SHP77 (cell line): ENCODE results near the gene MEF2C.
"Not testable (repeated sequence)": the region's sequence is repeated elsewhere in the genome, so short reads cannot be mapped to it uniquely, and the experiment has no call there.

Source experiments
- DNase-seq, 2 experiments: peaks; one replicate each; lab custom pipeline; 2025; lab: John Stamatoyannopoulos, UW

MEF2C gene

DNA sequence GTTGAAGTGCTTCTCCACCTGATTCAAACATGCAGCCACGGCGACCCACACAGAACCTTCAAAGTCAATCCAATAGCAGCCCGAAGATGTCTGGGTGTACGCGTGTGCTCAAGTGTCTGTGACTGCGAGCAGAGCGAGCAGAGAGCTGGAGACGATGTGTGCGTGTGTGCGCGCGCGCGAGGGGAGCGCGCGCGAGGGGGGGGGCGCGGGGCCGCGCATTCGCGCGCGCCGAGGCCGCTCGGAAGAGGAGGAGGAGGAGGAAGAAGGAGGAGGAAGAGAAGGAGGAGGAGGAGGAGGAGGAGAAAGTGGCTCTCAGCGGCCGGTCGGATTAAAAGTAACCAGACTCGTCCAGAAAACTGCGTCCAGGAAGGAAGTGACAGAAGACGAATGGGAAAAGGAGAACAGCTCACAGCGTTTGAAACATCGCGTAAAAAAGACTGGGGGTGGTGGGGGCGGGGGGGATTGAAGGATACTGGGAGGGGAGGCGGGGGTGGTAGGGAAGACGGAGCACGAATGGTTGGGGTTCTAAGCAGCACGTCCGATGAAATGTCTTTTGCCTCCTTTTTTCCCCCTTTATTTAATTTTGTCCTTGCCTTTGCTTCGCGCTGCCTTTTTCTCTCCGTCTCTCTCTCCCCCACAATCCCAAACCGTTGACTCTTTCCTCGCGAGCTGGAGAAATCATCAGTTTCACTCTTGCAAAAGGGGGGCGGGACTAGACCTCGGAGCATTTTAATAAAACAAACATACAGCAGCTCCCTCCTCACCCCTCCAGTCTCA lies at the start of gene MEF2C:
Gene MEF2C (minus strand): TSS at position 126 of the 777 bp plus-strand sequence. CDS start 59,396 bp downstream, outside the sequence.
- DNase-seq = peak; percentile 67 to 69

DNA sequence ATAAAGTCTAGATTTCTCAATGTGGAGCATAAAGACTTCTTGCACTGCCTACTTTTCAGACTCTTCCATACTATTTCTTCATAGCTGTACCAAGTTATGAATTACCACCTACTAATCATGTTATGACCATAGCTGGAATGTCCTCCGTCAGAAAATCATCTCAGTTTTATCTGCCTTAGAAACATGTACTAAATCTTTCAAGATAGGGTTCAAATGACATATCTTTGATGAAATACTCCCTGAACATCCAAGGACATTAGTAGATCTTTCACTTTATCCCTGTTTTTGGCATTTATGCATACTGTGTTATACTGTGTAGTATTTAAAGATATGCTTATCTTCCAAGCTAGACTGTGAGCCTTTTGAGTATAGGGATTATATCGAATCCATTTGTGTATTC lies 49.6 kb upstream of the MEF2C start:
- DNase-seq = no peak

DNA sequence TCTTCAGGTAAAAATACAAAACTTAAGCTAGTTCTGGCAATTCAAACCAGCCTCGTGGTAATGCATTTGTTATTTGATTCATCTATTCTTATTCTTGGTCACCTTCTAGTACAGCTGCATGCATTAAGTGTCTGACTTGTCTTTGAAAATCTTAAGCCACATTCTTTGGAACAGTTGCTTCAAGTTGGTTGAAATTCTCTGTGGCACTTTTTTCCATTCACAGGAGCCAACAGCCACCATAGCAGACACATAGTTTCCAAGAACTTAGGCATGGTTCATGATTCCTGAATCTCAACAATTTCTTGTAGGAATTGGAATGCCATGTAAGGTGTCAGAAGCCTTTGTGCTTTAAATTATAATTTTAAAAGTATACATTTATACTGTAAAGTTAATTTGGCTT lies 47.4 kb upstream of the MEF2C start:
- no peak for DNase-seq

DNA sequence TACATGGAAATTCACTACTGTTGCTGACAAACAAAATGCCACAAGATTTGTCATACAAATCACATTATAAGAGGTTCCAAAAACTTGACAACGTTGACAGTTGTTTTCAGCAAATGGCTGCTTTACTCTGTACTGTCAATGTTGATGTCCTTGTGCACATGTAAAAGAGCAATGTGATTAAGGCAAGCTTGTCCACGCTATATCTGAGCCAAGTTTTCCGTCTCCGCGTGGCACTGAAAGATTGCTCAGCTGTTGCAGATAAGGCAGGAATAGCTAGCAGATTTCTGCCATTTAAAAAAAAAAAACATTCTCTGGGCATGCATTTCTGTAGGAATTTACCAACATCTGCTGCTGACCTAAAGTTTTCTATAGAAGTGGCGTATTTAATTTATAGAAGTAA lies 46.4 kb upstream of the MEF2C start:
- DNase-seq = no peak

DNA sequence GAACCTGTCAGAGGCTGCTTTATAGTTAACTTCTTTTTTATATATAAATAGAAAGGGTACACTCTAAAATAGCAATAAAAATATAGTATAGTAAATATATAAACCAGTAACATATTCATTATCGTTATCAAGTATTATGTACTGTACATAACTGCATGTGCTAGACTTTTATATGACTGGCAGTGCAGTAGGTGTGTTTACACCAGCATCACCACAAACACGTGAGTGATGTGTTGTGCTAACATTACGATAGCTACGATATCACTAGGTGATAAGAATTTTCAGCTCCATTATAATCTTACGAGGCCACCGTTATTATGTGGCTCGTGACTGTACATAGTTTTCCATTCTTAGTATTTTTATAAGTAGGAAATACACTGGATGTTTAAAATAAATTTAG lies 43.8 kb upstream of the MEF2C start:
- no peak for DNase-seq

DNA sequence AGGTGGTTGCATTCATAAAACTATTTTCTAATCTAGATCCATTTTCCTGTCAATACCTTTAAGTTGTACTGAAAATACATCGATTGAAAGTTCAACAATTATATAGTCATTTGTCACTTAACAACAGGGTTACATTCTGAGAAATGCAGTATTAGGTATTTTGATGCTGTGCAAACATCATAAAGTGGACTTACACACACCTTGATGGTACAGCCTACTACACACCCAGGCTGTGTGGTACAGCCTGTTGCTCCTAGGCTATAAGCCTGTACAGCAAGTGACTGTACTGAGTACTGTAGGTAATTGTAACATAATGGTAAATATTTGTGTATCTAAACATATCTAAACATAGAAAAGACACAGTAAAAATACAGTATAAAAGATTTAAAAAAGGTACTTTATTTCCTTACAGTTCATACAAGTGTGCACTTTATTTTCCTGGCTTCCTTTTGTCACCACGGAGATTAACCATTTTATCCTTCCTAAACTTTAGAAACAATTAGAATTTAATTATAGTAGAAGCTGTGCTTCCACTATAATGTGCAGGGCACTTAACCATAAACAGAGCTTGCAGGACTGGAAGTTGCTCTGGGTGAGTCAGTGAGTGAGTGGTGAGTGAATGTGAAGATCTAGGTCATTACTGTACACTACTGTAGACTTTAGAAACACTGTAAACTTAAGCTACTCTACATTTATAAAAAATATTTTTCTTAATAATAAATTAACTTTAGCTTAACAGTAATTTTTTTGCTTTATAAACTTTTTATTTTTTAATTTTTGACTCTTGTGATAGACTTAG lies 42.9 kb upstream of the MEF2C start:
- DNase-seq = no peak

DNA sequence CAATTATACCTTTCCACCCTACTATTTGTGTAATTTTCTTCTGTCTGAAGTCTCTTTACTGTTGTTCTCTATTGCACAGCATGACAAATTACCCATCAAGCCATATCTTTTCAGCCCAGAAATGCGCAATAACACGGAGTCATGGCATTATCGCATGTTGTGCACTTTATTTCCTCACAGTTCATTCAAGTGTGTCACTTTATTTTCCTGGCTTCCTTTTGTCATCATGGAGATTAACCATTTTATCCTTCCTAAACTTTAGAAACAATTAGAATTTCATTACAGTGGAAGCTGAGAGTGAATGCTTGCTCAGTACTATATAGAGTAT lies 41.3 kb upstream of the MEF2C start:
- no peak for DNase-seq

DNA sequence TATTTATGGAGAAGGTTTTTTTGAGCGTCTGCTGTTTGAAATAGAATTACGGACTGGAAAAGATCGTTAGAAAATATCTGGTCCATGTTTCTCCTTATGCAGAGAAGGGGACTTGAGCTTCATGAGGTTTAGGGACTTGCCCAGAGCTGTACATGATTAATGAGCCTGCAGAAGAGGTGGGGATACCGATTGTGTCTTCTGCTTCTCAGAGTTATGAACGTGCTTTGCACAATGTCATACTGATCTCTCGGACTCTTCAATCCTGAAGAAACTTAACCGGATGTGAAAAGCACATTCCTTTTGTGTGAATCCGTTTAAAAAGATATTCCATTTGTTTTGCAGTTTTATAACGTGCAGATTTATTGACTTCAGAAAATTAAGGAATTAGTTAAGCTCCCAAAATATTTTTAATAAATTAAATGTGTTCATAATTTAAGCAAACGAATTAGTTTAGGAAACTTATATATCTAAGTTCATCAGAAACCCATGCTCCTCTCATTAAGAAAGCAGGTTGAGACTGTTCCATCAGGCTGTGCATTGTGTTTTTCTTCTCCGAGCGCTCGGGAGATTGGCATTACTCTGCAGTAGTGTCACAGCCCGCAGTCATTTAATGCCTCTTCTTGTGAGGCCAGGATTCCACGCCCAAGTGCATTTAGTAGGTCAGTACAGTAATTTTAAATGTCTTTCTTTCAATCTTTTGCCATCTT lies 40.8 kb upstream of the MEF2C start:
- DNase-seq = no peak

DNA sequence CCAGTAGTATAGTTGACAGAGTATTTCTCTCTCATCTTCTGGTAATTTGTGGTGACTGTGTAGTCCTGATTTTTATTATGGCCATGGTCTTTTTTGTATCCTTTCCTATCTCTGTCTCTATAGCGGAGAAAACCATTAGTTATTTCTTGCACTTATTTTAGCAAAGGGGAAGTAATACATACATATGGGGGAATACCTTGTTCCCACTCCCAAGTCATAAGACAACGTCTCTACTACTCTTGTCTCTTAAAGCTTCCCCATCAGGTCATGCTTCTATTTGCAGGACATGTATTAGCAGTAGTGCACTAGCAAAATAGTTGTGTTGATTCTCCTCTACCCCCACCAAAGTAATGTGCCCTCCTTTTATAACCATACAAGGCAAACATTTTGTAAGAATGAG lies 29.8 kb upstream of the MEF2C start:
- not testable (repeated sequence) for DNase-seq

DNA sequence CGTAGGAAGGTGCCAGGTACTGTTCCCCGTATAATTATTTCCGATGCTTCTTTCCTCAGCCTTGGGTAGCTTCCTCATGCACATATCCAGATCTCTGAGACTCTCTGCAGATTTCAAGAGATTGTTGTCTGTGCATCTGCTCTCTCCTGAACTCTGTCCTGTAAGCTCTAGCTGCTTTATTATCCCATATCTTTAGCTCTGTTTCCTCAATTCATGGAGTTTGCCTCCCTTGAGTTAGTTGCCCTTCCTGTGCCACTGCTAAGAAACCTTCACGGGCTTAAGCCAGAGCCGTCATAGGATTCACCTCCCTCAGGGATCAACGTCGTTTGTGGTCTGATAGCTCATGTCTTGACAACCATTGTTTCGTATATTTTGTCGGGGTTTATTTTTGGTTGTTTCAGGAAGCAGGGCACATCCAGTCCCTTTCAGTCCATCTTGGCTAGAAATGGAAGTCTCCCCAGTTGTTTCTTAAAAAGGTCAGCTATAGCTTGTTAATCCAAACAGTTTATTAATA lies 28.1 kb upstream of the MEF2C start:
- DNase-seq = not testable (repeated sequence)

DNA sequence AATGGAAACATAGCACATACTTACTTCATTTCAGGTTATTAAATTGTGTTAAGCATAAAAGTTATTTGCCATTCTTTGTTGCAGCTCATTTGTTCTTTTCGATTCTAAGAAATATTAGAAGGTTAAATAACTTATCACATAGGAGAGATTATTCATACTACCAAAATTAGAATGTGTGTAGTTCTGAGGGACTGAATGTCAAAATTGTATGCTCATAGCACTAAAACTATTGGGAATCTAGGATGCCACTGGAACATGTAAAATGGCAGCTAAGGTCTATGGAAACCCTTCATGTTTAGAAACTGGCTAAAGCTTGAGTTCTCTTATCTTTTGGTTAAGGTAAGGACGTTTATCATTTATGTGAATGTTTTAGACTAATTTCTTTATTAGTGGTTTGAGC lies 21.5 kb upstream of the MEF2C start:
- DNase-seq = not testable (repeated sequence)

DNA sequence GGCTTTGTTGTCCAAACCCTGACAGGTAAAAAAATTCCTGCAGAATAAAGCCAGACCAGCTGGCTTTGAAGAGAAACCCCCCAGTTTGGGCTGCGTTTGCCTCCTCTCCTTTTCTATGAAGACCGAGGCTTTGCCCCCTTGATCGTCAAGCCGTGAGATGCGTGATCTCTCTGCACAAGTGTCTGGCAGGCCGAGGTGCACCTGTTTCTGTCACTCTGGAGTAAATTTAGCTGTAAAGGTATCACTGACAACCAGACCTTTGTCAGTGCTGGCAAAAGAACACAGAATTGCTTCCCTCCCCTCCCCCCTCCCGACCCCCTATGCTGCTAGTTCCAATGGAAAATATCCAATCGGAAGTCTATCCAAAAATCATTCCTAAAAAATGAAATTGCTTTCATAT lies 21.0 kb upstream of the MEF2C start:
- DNase-seq = not testable (repeated sequence)

DNA sequence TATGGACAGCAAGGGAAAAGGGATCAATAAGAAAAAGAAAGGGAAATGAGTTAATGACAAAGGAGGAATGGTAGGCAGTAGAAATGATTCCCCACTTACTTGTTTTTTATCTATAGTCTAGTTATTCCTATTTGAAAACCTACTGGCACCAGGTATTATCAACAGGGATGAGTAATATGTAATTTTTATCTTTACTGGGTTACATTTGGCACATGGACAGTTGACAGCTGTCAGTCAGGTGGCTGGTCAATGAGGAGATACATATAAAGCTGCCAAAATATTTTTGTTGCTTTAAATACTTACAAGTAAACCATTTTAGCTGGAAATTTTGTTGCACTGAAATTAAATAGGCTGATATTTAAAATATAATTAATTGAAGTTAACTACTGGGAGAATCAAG lies 18.1 kb upstream of the MEF2C start:
- DNase-seq = not testable (repeated sequence)

DNA sequence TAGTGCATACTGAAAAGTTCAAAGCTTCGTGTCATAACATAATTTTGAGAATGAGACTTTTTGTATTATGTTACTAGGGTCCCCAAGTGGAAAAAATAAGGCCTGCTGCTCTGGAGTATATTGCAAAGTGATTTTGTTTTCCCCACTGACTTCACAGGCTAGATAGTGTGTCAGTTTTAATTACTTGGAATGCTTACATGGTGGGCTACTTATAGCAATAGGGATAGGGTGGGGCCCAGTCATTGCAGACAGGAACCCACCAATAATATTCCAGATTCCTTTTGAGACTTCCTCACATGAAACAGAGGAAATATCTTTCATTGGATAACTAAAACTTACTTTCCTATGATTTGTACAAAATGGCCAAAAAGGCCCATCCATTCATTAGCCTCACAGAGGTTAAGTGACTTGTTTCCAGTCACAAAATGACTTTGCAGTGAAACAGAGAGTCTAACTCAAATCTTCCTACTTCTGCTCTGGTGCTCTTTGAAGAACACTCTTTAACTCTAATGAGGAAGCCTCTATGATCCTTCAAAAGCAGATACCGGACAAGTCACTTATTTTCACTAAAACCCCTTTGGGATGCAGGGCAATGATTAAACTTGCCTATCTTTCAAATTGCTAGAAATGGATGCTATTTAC lies 16.2 kb upstream of the MEF2C start:
- DNase-seq = no peak

DNA sequence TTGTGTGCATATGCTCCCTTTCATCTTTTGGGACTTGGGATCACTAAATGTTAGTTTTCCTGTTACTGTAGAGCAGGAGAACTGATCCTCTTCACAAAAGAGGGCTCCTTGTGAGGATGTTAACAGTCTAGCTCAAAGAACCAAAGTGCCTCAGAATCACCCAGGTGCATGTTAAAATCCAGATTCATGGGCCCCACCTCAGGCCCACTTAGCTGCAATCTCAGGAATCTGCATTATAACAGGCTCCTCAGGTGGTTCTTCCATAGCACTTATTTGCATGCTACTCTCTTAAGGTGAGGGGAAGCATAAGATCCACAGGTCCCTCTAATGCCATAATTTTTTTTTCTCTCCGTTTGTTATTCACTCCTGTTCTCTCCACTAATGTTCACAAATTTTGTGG lies 14.8 kb upstream of the MEF2C start:
- no peak for DNase-seq

DNA sequence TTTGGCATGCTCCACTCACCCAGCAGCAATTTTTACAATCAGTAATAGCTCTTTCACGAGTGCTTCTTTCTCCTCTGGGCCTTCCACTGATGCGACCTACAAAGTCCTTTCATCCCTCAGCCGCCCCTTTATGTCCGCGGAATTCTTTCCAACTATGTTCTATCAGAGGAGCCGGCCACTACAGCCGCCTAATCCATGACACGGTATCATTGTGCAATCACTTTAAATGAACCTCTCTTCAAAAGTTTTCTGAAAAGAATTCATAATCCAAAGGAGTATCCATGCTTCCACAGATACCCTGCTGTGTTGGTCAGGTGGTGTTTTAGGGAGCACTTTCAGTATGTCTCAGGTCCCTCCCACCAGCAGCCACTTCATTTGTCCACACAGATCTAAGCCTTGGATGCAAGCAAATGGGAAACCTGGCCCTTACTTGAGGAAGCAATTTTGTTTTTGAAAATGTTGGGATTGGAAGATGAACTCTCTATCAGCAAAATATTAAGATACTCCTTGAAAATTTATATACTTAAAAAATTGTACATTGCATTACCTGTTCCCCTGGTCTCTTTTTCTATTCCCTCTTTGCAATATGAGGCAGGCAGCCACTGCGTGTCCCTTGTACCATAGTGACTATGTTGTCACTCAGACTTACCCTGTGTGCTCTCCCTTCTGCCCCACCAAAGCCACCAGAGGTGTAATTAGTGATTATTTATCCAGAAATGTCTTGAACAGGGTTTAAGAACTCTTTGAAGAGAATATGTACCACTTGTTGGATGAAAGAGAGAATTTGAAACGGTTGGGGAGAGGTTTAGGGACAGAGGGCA lies 12.9 kb upstream of the MEF2C start:
- DNase-seq = no peak

DNA sequence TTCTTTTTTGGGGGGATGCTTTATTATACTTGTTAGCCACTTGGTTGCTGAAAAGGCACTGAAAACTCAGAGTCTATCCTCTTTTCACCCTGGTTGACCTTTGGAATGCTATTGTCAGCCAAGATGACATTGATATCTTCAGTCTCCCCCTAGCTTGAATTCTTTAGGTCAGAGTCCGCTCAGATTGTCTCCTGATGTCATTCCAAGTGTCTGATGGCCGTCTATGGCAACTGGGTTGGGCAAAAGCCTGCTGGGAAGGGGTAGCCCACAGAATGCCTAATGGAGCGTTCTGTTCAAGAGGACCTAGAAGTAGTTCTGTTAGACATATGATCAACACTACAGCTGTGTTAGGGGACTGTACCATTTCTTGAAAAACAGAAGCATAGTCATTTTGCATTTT lies 9.7 kb upstream of the MEF2C start:
- no peak for DNase-seq

DNA sequence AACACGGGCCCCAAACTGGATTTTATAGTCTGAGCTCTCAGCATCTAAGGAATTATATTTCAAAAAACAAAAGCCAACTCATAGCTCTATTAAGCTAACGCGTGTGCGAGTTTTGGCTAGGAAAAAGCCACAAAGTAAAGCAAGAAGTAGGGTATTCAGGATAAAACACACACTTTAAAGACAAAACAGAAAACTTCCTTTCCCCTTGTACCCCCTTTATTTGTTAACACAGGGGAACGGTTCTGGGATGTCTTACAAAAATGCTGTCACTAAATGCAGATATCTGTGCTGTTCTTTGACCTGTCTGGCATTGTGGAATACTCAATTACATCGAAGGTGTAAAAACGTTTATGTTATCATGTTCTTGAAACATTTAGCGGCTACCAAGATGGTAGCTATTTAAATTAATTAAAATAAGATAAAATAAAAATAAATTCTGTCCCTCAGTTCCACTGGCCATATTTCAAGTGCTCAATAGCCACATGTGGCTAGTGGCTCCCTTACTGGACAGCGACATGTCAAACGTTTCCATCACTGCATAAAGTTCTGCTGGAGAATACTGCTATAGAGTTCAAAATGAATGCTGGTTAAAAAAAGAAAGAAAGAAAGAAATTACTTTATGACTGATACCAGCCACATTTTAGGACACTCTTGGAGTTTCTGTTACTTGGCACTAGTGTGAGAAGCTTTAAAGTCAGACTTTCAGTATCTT lies 7.2 kb upstream of the MEF2C start:
- no peak for DNase-seq

DNA sequence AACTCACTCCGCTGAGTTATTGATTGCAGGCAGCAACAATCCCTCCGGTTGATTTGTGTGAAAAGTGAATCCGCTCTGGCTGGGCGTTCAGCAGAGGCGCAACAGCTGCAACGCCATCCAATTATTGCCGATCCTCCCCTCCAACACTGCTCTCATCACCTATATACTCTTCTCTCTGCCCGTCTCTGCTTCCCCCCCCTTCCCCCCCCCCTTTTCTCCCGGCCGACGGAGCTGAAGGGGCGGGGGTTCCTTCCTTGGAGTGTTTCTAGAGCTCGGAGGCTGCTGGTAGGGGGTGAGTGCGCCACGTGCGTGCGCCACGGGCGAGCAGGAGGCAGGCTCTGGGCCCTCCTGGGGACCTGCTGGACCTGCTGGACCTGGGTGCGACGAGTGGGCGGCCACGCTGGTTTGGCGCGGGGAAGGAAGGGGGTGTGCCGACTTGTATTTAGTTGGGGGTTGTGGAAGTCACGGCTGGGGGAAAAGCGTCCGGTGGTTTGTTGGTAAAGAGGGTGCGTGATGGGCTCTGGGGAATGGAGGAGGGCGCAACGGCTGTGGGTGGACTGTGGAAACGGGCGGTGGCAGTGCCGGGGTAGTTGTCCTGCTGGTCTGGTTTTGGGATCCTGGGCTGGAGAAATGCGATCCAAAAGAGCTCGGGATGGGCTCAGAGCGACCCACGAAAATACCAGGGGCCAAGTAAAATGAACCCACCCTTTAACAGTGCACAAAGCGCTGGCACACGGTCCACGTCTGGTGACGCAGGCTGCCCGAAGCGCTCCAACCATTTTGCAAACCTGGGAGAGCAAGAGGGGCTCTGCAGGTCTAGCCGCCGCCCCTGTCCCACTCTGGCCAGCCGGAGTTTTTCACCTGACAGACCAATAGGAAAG lies 6.4 kb upstream of the MEF2C start:
- peak; percentile 80 to 88 for DNase-seq

DNA sequence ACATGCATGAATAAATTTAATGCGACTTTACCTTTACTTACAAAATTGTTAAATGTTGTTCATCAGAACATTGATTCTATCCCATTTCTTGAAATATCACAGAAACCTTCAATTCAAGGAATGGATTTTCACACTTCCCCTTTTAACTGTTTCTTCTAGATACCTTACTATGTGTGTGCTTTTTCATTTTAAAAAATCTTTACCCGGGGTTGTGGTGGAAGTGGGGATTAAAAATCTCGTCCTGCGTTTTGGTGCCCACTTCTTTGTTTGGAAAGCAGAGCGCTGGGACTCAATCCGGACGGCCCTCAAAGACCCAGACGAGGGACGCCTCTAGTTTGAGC lies 5.8 kb upstream of the MEF2C start:
- DNase-seq = no peak
